Urinary bladder (tissue), 4 donors: ENCODE results near the gene GRIA3. TPM values are rescaled to one million over a fixed set of nuclear protein-coding genes. Genes with fewer than 3 reads are reported as not detected.
"Not testable (repeated sequence)": the region's sequence is repeated elsewhere in the genome, so short reads cannot be mapped to it uniquely, and the experiment has no call there.

ENCODE experiments used
- DNase-seq: peaks from one replicate; pipeline ENCODE4 v3.0.0-alpha.2; 2015; ENCODE audit errors: extremely low spot score
- H3K27ac ChIP-seq: one replicate; pipeline ENCODE4 v1.5.1; 2013; ENCODE audit warnings: low read depth, mild to moderate bottlenecking, moderate library complexity
- H3K36me3 ChIP-seq: one replicate; pipeline ENCODE4 v1.6.1; 2013; ENCODE audit warnings: mild to moderate bottlenecking, moderate library complexity; ENCODE audit not compliant: insufficient read depth
- H3K4me1 ChIP-seq: one replicate; pipeline ENCODE4 v1.6.1; 2013; ENCODE audit warnings: mild to moderate bottlenecking, moderate library complexity; ENCODE audit not compliant: insufficient read depth
- H3K4me3 ChIP-seq: one replicate; pipeline ENCODE4 v1.5.1; 2013; ENCODE audit warnings: low read depth, low read length
- WGBS: extraction: QIAGEN DNeasy Blood & Tissue Kit; methylation state at CpG from one replicate; pipeline ENCODE4 v1.1.7; 2013; 5-methylcytosine and 5-hydroxymethylcytosine counted together
- polyA plus RNA-seq: library from polyadenylated mRNA; stranded (reverse); fragments of 200-250 nt; gene quantifications from one replicate; pipeline ENCODE4 v1.2.3, GENCODE V29; 2013
- total RNA-seq: library from RNA; depleted of rRNA; stranded (reverse); fragments of >200 nt; gene quantifications from one replicate; pipeline ENCODE4 v1.2.3, GENCODE V29; 2014
- donor health status: healthy with polysubstance abuse.
- donor health status: healthy.

The GRIA3 gene
- total and polyA plus RNA-seq, 2 donors, result 0.94 to 6.0 TPM

DNA sequence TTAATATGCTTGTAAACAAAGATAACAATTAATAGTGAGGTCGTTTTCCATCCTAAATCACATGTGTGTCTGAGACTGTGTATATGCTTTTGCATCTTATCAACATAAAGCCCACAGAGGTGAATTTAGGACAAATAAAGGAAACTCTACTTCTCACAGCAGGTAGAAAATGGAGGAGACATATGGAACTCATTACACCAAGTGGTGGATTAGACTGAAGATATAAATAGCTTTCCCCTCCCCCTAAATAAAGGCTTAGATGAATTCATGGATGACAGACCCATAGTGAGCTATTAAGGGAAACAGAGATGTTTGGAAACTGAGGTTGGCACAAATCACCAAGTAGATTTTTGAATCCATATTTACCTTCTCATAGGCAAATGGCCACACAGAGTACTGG lies 79.7 kb downstream of the GRIA3 start:
- no peak for DNase-seq
- WGBS, result 23% methylated on average over 1 of the region's 1 CpG
- H3K27ac ChIP-seq, result no peak overlapping the region
- no peaks in the 10 kb centered on the region for H3K4me1 ChIP-seq
- H3K4me3 ChIP-seq, result no peak overlapping the region
- H3K36me3 ChIP-seq, result no peaks in the 10 kb centered on the region

DNA sequence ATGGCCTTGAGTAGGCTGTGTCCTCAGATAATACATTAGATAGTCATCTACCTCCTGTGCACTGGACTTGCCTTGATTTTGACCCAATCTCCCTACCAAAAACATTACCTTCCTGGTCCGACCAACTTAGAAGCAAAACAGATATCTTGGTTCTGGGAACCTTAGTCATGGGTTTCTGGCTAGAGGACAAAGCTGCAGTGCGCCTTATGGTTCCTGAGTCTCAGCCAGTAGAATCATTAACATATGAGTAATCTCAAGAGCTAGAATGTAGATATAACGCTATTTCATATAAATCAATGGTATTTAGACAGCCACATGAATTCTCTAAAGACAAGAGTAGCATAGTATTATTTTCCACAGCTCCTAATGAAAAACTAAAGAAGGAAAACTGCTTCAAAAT lies 83.1 kb downstream of the GRIA3 start:
- no peak for DNase-seq
- no peaks in the 10 kb centered on the region for H3K36me3 ChIP-seq
- H3K4me1 ChIP-seq, result no peaks in the 10 kb centered on the region
- H3K4me3 ChIP-seq, result no peak overlapping the region
- WGBS, result 71% methylated on average over 3 of the region's 3 CpGs
- H3K27ac ChIP-seq, result no peak overlapping the region

DNA sequence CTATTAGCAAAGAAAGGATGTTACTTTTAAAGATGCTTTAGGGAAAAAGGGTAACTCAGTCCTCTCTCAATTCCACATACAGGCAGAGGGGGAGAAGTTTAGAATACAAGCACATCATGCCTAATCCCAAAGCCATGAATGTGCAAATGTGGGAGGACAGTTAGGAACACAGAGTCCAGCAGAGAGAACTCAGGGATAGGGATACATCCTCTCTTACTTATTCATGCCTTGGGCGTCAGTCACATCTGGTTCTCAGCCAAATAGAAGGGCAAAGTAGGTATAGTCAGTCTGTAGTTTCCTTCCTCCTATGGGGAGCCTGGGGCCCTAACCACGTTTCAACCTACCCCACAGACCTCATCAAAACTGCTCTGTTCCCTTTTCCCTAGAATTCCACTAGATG lies 87.8 kb downstream of the GRIA3 start:
- Histone ChIP-seq H3K36me3 (no peaks in the 10 kb centered on the region), H3K4me1 (no peaks in the 10 kb centered on the region), H3K27ac (no peak overlapping the region), H3K4me3 (no peak overlapping the region)
- no peak for DNase-seq
- WGBS, result 69% methylated on average over 2 of the region's 2 CpGs

DNA sequence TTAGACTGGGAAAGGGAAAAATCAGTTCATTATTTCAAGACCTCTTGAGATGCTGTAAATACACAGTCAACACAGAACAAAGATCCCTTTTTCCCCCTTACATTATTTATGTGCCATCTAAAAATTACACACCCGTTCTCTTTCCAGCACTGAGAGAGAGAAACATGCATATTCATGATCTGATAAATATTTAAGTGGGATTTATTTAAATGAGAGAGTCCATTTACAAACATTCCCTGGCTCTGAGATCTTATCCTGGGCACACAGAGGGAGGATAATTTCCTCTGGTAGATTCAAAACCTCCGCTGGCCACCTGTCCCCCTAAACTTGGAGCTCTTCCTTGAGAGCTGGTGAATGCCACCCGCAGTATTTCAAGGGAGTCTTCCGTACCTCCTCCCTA lies 88.6 kb downstream of the GRIA3 start:
- Histone ChIP-seq H3K4me1 (no peaks in the 10 kb centered on the region), H3K36me3 (no peaks in the 10 kb centered on the region), H3K27ac (no peak overlapping the region), H3K4me3 (no peak overlapping the region)
- no peak for DNase-seq
- 88% methylated on average over 4 of the region's 4 CpGs for WGBS

DNA sequence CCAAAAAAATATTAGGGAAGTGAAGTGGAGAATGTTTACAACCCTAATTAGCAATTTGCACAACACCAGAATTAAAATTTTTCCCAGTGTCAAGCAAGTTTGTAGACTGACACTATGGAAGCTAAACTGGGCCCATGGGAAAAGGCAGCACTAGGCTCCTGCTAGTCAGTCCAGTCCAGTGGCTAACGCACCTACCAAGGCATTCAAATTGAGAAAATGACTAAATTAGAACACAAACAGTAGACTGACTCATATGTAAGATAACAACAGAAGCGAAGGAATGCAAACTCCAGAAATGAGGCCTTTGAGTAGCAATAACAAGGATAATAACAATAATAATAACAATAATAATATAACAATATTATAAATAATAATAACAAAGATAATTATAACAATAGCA lies 90.7 kb downstream of the GRIA3 start:
- Histone ChIP-seq H3K4me1 (no peaks in the 10 kb centered on the region), H3K36me3 (no peaks in the 10 kb centered on the region), H3K27ac (no peak overlapping the region), H3K4me3 (no peak overlapping the region)
- WGBS, result 97% methylated on average over 2 of the region's 2 CpGs
- DNase-seq, result no peak

DNA sequence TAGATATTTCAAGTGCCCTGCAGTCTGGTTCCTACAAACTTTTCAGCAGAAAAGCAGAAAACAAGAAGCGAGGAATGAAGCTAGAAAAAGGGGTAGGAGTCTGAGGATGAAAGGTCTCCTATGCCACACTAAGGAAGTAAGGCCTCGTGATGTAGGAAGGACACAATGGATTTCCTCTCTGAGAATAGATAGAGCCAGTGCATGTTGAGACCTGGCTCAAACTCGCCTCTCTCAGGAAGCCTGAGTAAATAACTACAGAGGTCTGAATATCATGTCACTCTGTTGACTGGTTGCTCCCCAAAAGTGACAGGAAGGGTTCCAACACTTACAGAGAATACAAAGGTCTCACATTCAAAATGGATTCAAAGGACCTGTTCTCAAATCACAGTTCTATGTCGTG lies 93.3 kb downstream of the GRIA3 start:
- Histone ChIP-seq H3K27ac (no peak overlapping the region), H3K4me3 (no peak overlapping the region), H3K36me3 (no peaks in the 10 kb centered on the region), H3K4me1 (no peaks in the 10 kb centered on the region)
- no peak for DNase-seq
- 71% methylated on average over 4 of the region's 4 CpGs for WGBS

DNA sequence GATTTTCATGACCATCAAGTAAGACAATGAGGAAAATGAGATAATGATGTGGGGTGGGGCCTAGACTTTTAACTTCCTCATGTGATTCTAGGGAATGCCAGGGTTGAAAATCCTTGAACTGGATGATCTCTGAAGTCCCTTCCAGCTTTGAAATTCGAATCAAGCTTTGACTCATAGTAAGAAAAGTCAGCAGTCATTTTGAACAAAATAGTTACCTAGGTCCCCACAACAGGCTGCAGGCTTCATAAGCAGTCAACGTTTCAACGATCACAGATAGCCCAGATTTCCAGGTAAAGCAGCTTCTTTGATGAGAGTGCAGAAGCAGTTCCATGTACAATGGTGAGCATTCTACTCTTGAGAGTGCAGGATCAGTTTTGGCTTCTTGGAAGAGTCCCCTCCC lies 93.7 kb downstream of the GRIA3 start:
- no peak for DNase-seq
- no peaks in the 10 kb centered on the region for H3K4me1 ChIP-seq
- WGBS, result 89% methylated on average over 3 of the region's 3 CpGs
- no peak overlapping the region for H3K27ac ChIP-seq
- no peak overlapping the region for H3K4me3 ChIP-seq
- H3K36me3 ChIP-seq, result no peaks in the 10 kb centered on the region

DNA sequence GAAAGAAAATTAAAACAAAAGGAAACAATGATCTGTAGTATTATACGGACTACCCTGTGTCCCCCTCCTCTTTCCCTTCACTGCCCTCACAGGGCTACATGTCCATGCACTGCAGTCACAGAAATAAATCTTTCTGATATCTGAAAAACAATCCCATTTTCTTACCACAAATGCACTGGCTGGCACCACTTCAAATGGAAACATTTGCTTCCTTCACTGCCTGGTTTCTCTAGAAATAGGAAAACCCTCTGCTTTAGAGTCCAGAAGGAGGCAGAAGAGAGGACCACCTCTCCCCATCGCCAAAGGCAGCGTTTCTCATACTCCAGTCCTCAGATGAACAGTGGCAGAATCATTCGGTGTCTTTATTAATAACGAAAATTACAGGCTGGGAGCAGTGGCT lies 98.2 kb downstream of the GRIA3 start:
- Histone ChIP-seq H3K27ac (no peak overlapping the region), H3K4me3 (no peak overlapping the region), H3K36me3 (no peaks in the 10 kb centered on the region), H3K4me1 (no peaks in the 10 kb centered on the region)
- DNase-seq, result no peak
- WGBS, result 89% methylated on average over 5 of the region's 5 CpGs

DNA sequence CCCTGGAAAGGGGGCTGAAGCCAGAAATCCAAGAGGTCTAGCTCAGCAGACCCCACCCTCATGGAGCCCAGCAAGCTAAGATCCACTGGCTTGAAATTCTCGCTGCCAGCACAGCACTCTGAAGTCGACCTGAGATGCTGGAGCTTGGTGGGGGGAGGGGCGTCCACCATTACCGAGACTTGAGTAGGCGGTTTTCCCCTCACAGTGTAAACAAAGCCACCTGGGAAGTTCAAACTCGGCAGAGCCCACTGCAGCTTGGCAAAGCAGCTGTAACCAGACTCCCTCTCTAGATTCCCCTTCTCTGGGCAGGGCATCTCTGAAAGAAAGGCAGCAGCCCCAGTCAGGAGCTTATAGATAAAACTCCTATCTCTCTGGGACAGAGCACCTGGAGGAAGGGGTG lies 99.3 kb downstream of the GRIA3 start:
- DNase-seq, H3K4me1 ChIP-seq, H3K27ac ChIP-seq, H3K4me3 ChIP-seq, H3K36me3 ChIP-seq: not testable (repeated sequence)
- WGBS, result 61% methylated on average over 6 of the region's 6 CpGs

DNA sequence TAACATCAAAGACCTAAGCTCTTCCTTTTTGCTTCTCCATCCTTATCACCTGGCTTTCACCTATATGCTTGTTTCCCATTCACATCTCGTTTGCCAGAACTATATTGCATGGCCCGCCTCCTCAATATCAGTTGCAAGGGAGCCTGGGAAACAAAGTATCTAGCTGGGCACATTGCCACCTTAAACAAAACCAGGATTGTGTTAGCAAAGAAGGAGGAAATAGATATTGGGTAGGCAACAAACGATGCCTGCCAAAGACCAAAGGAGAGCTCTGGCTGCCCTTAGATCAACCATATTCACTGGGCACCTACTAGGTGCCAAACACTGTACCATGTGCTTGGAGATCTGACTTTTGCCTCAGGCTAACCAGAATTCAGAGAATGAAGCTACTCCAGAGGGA lies 107.5 kb downstream of the GRIA3 start:
- no peaks in the 10 kb centered on the region for H3K4me1 ChIP-seq
- WGBS, result 40% methylated on average over 3 of the region's 3 CpGs
- no peak overlapping the region for H3K4me3 ChIP-seq
- H3K36me3 ChIP-seq, result no peaks in the 10 kb centered on the region
- H3K27ac ChIP-seq, result no peak overlapping the region
- DNase-seq, result no peak

DNA sequence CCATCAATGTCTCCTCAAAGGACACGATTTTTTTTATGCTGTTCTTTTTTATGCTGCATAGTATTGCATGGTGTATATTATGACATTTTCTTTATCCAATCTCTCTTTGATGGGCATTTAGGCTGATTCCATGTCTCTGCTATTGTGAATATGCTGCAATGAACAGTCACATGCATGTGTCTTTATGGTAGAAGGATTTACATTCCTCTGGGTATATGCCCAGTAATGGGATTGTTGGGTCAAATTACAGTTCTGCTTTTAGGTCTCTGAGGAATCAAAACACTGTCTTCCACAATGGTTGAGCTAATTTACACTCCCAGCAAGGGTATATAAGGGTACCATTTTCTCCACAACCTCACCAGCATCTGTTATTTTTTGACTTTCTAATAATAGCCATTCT lies 113.9 kb downstream of the GRIA3 start:
- no peaks in the 10 kb centered on the region for H3K4me1 ChIP-seq
- H3K27ac ChIP-seq, result no peak overlapping the region
- no peak for DNase-seq
- 75% methylated on average over 1 of the region's 1 CpG for WGBS
- H3K4me3 ChIP-seq, result no peak overlapping the region
- no peaks in the 10 kb centered on the region for H3K36me3 ChIP-seq

DNA sequence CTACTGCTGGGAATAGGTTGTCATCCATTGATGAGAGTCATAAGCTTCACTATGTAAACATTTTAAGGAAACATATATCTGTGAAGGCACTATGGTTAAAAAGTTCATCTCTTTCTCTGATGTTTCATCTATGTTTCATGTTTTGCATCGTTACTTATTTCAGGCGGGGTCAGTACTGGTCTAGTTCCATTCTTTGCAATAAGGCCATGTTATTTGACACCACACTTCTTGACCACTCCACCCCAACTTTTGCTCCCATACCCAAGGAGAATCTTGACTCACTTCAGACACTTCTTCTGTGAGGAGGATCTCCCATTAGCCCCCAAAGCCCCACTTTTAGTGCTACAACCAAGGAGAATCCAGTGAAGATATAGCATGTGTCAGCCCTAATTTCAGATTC lies 119.4 kb downstream of the GRIA3 start:
- WGBS, result 89% methylated on average over 2 of the region's 2 CpGs
- Histone ChIP-seq H3K4me3 (no peak overlapping the region), H3K36me3 (no peaks in the 10 kb centered on the region), H3K27ac (no peak overlapping the region), H3K4me1 (no peaks in the 10 kb centered on the region)
- DNase-seq, result no peak

DNA sequence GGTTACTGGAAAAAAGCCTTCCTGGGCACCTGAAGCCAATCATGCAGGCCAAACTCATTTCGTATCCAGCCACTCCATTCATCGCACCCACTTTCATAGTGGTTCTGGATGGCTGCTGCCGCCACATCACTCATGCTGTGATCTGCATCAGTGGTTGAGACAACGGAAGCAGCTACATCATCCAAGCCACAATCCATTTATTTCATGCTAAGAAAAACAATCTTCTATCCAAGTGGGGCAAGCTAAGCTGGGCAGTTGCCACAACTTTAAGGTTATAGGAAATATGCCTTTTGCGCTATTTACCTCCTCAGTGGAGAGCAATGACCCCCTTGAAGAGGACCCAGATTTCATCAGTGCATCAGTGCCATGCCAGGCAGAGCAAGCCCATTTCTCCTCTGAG lies 124.6 kb downstream of the GRIA3 start:
- no peak overlapping the region for H3K4me3 ChIP-seq
- no peak for DNase-seq
- H3K36me3 ChIP-seq, result no peaks in the 10 kb centered on the region
- no peaks in the 10 kb centered on the region for H3K4me1 ChIP-seq
- 97% methylated on average over 5 of the region's 5 CpGs for WGBS
- H3K27ac ChIP-seq, result no peak overlapping the region

DNA sequence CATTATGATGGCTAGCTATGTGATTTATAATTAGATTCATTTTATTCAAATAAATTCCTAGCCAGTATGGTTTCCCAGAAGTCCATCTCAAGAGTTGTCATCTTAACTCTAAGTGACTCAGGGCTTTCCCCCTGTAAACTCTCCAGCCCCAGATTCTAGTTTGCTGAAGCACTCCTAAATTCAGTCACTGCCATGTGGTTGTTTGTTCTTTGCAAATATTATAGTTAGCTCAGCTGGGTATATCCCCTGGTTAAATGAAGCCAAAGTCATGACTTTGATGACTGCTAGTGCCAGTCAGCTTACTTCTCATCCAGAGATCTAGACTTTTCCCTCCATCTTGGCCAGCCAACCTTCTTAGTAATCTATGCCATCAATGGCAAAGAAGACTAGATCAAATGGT lies 126.0 kb downstream of the GRIA3 start:
- H3K36me3 ChIP-seq, result no peaks in the 10 kb centered on the region
- DNase-seq, result no peak
- no peaks in the 10 kb centered on the region for H3K4me1 ChIP-seq
- no peak overlapping the region for H3K4me3 ChIP-seq
- no peak overlapping the region for H3K27ac ChIP-seq

DNA sequence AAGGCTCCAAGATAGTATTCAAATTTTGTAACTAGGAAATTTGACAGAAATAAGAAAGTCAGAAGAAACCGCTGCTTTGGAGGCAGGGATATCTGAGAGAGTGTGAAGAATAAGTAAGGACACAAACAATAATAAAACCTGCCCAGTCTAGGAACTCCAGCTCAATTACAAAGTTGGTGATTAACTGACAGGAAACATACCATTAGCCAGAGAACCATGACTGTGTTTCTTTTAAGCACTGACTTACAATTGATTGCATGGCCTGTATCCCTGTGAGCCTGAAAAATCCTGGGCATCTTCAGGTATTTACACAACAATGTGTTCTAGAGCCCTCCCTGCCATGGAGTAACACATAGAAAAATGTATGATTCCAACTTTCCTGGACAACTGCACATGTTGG lies 127.4 kb downstream of the GRIA3 start:
- no peaks in the 10 kb centered on the region for H3K4me1 ChIP-seq
- 77% methylated on average over 1 of the region's 1 CpG for WGBS
- no peak overlapping the region for H3K27ac ChIP-seq
- no peak for DNase-seq
- H3K4me3 ChIP-seq, result no peak overlapping the region
- no peaks in the 10 kb centered on the region for H3K36me3 ChIP-seq
